HG03175 (cell line): Measurements from ENCODE around the gene NAP1L4.

Experiments used
- ATAC-seq: cut with Tn5 transposase; IDR thresholded peaks from one replicate; pipeline ENCODE4 v1.9.1; 2021; ENCODE audit warnings: mild to moderate bottlenecking, moderate library complexity; ENCODE audit not compliant: unreplicated experiment

NAP1L4 gene

DNA sequence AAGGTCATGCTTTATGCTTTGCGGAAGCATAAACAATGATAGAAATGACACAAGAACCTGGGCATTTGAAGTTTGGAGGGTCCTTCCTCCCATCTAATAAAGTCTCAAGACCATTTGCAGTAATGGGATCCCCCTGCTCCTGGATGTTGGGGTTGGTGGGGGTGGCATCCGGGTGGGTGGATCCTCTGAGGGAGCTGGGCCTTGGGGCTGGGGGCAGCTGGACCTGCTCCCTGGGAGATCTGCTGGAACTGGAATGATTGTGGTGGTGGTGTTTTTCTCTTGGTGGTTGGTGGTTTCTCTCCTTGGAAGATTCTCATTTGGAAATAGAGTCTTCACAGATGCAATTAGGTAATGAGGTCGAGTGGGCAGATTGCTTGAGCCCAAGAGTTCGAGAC lies 2.2 kb upstream of the NAP1L4 start:
- ATAC-seq, result no peak

GRCh38 chr11:2992997-2993325 lies 832 bp upstream of the NAP1L4 start:
- ATAC-seq, result no peak

DNA sequence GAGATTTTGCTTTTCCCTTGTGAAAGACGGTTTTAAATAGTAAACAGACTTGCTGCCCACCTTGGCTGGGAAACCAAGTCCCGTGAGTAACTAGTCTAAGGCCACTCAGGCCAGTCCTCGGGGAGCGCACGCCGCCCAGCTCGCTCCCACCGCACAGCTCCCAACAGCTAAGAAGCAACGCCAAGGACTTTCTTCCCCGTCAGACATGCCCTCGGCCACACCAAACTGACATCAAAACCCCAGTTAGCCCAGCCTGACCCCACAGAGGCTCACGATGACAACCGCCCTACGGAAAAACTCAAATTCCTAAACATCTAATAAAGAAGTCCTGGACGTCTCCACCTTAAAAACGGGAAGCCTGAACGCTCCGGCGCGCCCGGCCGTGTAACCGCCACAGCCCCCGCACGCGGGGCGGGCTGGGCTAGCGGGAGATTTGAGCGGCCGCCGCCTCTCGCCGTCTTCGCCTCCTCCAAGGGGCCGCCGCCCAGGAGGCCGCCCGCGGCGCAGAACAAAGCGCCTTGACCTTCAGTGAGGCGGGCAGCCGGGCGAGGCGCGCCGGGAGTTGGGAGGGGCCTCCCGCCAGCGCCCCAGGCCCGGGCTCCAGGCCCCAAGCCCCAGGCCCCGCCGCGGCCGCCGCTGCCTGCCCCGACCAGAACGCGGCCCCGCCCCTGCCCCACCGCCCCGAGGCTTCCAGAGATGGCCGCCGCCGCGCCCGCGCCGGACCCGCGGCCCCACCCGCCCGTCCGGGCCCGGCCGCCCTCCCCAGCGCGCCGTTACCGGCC lies 486 bp downstream of the NAP1L4 start:
- ATAC-seq, result peak; percentile 42

GRCh38 chr11:2990617-2991451 lies 1.3 kb downstream of the NAP1L4 start:
- no peak for ATAC-seq

DNA sequence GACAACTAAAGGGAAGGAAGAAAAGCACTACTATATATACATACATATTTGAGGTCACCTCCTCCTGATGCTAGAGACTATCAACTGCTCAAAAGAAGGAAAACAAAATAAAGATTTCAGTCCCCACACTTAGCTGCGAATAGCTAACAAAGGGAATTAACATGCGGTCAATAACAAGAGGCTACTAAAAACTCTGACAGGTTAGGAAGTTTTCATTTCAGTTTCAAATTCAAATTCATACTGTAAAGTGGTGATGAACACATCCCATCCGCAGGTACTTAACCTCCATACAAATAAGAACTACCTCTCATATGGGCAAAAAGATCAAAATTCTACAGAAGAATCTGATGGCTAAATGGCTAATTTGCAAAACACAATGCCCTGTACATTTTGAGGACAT lies 2.6 kb downstream of the NAP1L4 start:
- ATAC-seq, result no peak

DNA sequence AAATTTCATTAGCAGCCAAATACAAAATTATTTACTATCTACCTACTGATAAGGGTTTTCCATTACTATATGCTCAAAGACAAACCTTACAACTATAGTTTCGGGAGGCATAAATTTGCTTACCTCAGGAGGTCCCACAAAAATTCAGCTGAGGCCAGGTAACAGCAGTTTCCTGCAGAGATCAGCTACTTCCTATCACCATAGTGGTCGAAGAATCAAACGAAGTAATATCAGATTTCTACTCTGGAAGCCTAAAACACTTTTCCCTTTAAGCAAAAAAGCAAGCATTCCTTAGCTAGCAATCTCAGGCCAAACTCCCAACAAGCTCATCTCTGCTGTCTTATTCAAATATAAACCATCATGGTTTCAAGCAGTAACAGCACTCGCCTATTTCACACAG lies 3.1 kb downstream of the NAP1L4 start:
- ATAC-seq, result no peak

DNA sequence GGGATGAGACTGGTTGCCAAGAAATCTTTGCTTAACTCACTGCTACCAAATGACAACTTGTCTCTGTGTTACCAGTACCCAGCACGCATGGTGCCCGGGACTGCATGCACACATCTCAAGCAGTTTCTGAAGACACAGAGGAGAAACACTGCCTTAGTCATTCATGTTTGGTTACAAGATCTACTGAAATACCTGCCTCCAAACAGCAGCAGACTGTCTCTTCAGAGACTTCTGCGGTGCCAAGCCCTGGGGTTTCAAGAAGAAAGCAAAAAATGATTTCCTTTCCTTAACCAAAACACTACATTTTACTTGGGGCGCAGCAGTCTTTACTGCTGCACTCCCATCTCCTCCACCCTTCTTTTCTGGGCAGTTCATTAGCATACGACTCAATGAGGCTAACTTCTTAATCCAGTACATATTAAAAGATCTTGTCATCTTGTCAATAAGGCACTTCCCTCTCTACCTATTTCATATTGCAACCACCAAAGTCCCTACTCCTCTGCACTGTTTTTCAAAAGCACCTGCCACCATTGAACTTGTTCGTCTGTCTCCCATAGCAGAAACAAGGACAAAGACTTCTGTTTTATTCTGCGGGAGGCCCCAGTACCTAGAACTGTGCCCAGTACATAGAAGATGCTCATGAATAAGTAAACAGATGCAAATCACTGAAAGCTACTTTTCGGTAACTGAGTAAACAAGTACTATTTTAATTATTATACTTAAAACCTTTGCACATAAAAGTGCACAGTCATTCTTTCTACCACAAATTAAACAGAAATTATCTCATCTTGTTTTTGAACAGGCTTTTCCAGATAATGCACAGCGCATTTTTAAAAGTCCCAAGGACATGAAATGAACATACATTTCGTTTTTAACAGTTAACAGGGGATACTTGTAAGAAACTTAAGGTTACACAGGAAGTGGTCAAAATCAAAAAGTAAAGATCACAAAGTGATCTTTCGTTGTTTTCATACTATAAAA lies 4.0 kb downstream of the NAP1L4 start:
- no peak for ATAC-seq

- no peak for ATAC-seq
These were observed 8.2 kb downstream of the NAP1L4 start for GRCh38 chr11:2983908-2984307.

DNA sequence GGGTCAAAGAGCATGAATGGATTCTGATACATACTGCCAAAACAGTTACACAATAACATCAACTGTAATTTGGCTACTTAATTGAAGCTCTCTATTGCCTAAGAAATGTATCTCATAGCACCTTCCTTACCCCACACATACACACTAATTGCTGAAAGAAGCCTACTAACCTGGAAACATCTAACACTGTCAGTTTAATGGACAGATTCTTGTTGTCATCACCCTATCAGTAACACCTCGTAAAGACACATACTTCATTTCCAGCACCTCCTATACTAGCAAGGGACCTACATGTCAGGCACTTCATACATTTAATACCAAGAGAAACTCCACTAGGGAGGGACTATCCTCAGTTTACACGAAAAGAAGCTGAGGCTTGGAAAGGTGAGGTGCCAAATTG lies 9.9 kb downstream of the NAP1L4 start:
- no peak for ATAC-seq

DNA sequence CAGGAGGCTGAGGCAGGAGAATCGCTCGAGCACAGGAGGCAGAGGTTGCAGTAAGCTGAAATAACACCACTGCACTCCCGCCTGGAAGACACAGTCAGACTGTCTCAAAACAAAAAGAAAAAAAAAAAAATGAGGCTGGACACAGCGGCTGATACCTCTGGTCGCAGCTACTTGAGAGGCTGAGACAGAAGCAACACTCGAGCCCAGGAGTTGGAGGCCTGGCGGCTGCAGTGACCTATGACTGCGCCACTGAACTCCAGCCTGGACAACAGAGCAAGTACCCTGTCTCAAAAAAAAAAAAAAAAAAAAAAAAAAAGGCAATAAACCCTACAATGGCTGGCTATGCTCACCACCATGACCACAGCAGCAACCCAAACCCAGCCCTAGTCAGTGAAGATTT lies 11.0 kb downstream of the NAP1L4 start:
- no peak for ATAC-seq

GRCh38 chr11:2980168-2980840 lies 11.8 kb downstream of the NAP1L4 start:
- ATAC-seq, result no peak

- no peak for ATAC-seq
These were observed 15.0 kb downstream of the NAP1L4 start for GRCh38 chr11:2977113-2977512.

DNA sequence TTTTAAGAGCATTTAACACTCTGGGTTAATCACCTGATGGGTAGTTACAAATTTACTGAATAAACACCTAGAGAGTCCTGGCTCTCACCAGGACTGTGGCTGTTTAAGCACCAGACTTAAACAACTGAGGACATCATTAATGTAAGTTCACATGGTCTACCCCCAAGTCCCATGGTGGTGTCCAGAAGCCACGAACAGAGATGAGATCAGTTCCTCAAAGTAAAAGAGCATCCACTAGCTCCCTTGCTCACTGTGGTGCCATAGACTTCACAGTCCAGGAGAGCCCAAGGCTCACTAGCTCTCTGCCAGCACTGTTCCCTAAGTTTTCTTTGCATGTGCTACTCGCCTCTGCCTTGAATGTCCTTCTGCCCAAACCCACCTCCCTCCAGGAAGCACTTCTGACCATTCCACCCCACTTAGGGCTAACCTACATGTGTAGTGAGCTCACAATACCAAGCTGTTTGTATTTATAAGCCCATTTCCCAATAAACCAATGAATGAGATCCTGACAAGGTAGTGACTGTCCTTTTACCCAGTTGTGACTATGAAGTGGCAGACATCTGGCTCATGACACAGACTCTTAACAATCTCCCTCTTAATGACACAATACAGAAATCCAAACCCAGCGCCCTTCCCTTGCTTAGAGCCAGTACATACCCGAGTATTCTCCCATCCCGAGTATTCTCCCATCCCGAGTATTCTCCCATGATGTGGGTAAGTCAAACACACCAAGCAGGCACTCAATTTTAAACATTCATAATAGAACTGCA lies 15.7 kb downstream of the NAP1L4 start:
- ATAC-seq, result no peak

GRCh38 chr11:2975594-2975993 lies 16.5 kb downstream of the NAP1L4 start:
- ATAC-seq, result no peak

DNA sequence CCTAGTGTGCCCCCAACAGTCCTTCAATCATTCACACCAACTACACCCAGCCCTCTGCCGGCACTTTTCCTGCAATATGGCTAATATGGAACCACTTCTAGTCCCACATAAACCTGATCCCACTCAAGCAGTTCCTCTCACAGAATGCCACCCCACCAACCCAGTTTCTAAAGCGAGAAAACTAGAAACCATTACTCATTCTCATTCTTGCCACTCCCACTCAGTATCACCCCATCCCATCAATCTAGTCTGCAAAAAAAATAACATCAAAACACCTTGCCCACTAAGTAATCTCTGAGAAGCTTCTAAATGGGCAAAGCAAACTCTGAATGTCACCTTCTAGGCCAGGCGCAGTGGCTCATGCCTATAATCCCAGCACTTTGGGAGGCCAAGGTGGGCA lies 17.9 kb downstream of the NAP1L4 start:
- no peak for ATAC-seq

- ATAC-seq, result no peak
These were observed 23.7 kb downstream of the NAP1L4 start for GRCh38 chr11:2968341-2968900.

GRCh38 chr11:2964782-2965181 lies 27.3 kb downstream of the NAP1L4 start:
- no peak for ATAC-seq

- ATAC-seq, result no peak
These were observed 28.4 kb downstream of the NAP1L4 start for GRCh38 chr11:2963761-2964160.

- no peak for ATAC-seq
These were observed 28.9 kb downstream of the NAP1L4 start for GRCh38 chr11:2963112-2963754.
